Activated T-helper 1 cell treated with anti-CD3 and anti-CD28 coated beads, Interleukin-12 subunit alpha, Interleukin-12 subunit beta, Interleukin-2, Interleukin-4 antibody, amounts not matched to agents 30 ng/mL and 10 ng/mL and 1 ng/mL, durations not matched to agents 14 hours and 24 hours and 36 hours (primary cell): ENCODE measurements around the gene SLX4IP. TPM values are rescaled to one million over a fixed set of nuclear protein-coding genes. Genes with fewer than 3 reads are reported as not detected.
A peak's percentile ranks its signal among the peaks of the same experiment; 100 is the strongest.

Source experiments
- DNase-seq: peaks from one replicate; pipeline ENCODE4 v3.0.0; 2021; ENCODE audit warnings: low spot score
- H3K27ac Mint-ChIP-seq: one replicate; pipeline ENCODE4 v1.8.0; 2021; ENCODE audit warnings: mild to moderate bottlenecking, mixed read lengths
- H3K27me3 Mint-ChIP-seq: one replicate; pipeline ENCODE4 v1.8.0; 2022; ENCODE audit warnings: mild to moderate bottlenecking, moderate library complexity, mixed read lengths; ENCODE audit not compliant: insufficient read depth
- H3K36me3 Mint-ChIP-seq: one replicate; pipeline ENCODE4 v1.8.0; 2021; ENCODE audit warnings: low read depth, mixed read lengths
- H3K4me1 Mint-ChIP-seq: one replicate; pipeline ENCODE4 v1.8.0; 2021; ENCODE audit warnings: low read depth, mixed read lengths
- H3K4me3 Mint-ChIP-seq: one replicate; pipeline ENCODE4 v1.8.0; 2021; ENCODE audit warnings: mild to moderate bottlenecking, moderate library complexity, mixed read lengths
- H3K9me3 Mint-ChIP-seq: one replicate; pipeline ENCODE4 v1.8.0; 2021; ENCODE audit warnings: mixed read lengths
- intact Hi-C: fragments of 100-400 bp; cut with micrococcal nuclease; formaldehyde crosslinking; loops from one replicate; pipeline ENCODE4 v1.15.1; 2024
- total RNA-seq: library from RNA; stranded (reverse); gene quantifications from 2 replicates; pipeline ENCODE4 v1.2.3, GENCODE V29; 2022

SLX4IP gene
- total RNA-seq, 1 donor from 2014 or later: 5.0 TPM

DNA sequence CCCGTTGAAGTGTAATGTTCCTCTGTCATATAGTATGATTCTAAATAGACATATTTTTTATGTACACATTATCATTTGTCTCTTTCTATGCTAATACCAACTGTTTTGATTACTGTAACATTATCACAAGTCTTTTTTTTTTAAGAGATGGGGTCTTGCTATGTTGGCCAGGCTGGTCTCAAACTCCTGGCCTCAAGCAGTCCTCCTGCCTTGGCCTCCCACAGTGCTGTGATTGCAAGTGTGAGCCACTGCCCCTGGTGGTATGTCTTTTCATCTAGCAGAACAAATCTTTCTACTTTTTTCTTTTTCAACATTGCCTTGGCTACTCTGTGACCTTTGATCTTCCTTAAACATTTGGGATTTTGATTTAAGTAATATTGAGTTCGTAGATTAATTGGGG lies 57.7 kb downstream of the SLX4IP start:
- Mint-ChIP-seq H3K9me3 (no peaks in the 10 kb centered on the region), H3K27ac (no peak overlapping the region), H3K27me3 (peaks cover 2% of the 10 kb centered on the region), H3K4me1 (peaks cover 10% of the 10 kb centered on the region), H3K4me3 (no peak overlapping the region), H3K36me3 (peaks cover 2% of the 10 kb centered on the region)
- no peak for DNase-seq
- intact Hi-C loops: no loop called here

DNA sequence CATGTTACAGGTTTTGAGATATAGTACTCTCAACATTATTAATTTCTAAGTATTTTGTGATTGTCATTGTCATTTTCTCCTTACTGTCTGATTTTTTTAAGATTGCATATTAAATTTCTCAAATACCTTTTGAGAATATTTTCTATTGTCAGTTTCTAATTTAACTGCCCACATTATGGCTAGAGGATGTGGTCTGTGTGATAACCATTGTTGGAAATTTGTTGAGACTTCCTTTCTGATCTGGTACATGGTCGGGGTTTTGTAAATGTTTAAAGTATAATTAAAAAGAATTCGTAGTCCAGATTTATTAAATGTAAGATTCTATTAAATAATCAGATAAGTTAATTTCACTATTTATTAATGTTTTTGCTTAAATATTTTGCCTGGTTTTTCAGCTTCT lies 60.1 kb downstream of the SLX4IP start:
- intact Hi-C loops: no loop called here
- Mint-ChIP-seq H3K27me3 (peaks cover 2% of the 10 kb centered on the region), H3K27ac (no peak overlapping the region), H3K4me1 (peaks cover 17% of the 10 kb centered on the region), H3K36me3 (peaks cover 2% of the 10 kb centered on the region), H3K9me3 (no peaks in the 10 kb centered on the region), H3K4me3 (no peak overlapping the region)
- no peak for DNase-seq

DNA sequence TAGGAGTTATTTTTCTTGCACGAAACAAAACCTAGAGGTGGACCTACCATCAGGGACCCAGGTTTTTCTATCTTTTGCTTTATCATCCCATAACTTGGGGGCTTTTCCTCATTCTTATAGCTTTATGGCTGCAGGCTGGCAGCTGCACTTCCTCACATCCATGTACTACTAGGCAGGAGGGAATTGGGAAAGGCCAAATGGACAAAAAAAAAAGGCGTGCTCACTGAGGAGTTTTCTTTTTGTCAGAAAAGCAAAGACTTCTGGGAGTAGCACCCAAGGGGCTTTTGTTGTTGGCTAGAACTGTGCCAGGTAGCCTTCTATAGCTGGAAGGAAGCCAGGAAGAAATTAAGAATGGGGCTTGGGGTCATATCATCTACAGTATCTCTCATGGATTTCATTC lies 61.4 kb downstream of the SLX4IP start:
- no peak overlapping the region for H3K27ac Mint-ChIP-seq
- H3K4me1 Mint-ChIP-seq: peaks cover 25% of the 10 kb centered on the region

DNA sequence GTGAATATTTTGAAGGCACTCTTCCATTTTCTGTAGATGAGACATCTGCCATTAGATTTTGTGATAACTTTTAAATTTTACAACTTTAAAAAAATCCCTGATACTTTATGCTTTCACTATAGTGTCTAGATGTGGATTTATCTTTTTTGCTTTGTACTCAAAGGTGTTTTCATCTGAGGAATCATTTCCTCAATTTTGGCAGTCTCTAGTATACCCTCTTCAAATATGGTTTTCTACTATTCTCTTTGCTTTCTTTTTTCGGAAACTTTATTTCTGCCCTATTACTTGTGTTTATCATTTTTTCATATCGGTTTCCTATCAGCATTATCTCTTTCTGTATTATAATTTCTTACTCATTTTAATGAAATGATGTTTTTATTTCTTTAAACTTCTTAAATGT lies 62.2 kb downstream of the SLX4IP start:
- Mint-ChIP-seq H3K27me3 (no peaks in the 10 kb centered on the region), H3K36me3 (peaks cover 2% of the 10 kb centered on the region)
- no peak for DNase-seq

More for the DNA sequence above, 61.4 kb downstream of the SLX4IP start:
- Mint-ChIP-seq H3K9me3 (no peaks in the 10 kb centered on the region), H3K27me3 (peaks cover 2% of the 10 kb centered on the region), H3K4me3 (no peak overlapping the region), H3K36me3 (peaks cover 2% of the 10 kb centered on the region)
- DNase-seq: no peak
- intact Hi-C loops: no loop called here

GRCh38 chr20:10497791-10498190 lies 62.7 kb downstream of the SLX4IP start:
- Mint-ChIP-seq H3K4me1 (peaks cover 39% of the 10 kb centered on the region), H3K9me3 (no peaks in the 10 kb centered on the region), H3K36me3 (peaks cover 2% of the 10 kb centered on the region), H3K27me3 (no peaks in the 10 kb centered on the region), H3K27ac (no peak overlapping the region), H3K4me3 (no peak overlapping the region)
- intact Hi-C loops: no loop called here
- DNase-seq: no peak

More for the DNA sequence above, 62.2 kb downstream of the SLX4IP start:
- intact Hi-C loops: no loop called here
- H3K4me1 Mint-ChIP-seq: peaks cover 34% of the 10 kb centered on the region
- H3K27ac Mint-ChIP-seq: no peak overlapping the region
- H3K9me3 Mint-ChIP-seq: no peaks in the 10 kb centered on the region
- no peak overlapping the region for H3K4me3 Mint-ChIP-seq

DNA sequence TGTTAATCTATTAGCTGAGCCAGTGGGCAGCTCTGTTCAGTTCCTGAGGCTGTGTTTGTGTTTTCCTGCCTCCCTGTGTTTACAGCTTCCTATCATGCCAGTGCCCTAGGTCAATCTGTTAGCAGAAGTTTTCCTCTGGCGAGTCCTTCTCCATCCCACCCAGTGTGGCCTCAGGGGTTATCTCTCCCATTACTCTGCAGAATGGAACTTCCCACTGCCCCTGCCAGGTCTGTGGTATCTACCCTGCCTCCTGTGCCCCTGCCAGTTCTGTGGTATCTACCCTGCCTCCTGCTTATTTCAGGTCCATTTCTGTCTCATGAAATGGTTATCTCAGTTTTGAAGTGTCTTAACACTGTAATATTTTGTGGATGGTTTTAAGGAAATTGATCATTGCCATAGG lies 63.1 kb downstream of the SLX4IP start:
- H3K4me3 Mint-ChIP-seq: no peak overlapping the region
- peaks cover 2% of the 10 kb centered on the region for H3K36me3 Mint-ChIP-seq
- no peaks in the 10 kb centered on the region for H3K9me3 Mint-ChIP-seq
- no peak for DNase-seq
- no peak overlapping the region for H3K27ac Mint-ChIP-seq
- no peaks in the 10 kb centered on the region for H3K27me3 Mint-ChIP-seq
- intact Hi-C loops: no loop called here
- H3K4me1 Mint-ChIP-seq: peaks cover 43% of the 10 kb centered on the region

DNA sequence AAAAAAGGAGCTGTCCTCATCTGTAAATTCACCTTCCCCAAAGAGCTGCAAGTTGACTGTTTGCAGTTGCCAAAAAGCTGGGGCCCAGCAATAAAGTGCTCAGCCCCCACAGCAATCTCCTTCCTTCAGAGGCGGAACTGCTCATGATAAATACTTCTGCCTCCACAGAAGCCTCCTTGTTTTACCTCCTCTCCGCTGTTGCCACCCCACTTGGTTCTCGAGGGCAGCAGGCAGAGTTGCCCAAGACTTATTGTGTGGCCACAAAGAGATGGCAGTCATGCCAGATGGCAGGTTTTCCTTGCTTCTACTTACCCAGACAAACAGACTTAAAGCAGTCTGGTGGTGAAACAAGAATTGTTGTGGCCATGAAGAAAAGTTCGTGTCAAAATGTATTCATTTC lies 66.3 kb downstream of the SLX4IP start:
- H3K27ac Mint-ChIP-seq: peak overlapping the region; percentile 62
- no peaks in the 10 kb centered on the region for H3K27me3 Mint-ChIP-seq
- H3K4me3 Mint-ChIP-seq: peak overlapping the region; percentile 81
- intact Hi-C loops: loop anchor here (1.0 kb wide), 1 partner anchor 10 kb away; no protein-coding TSS in a partner anchor
- DNase-seq: peak; percentile 9
- H3K4me1 Mint-ChIP-seq: peaks cover 50% of the 10 kb centered on the region
- H3K9me3 Mint-ChIP-seq: no peaks in the 10 kb centered on the region
- H3K36me3 Mint-ChIP-seq: no peaks in the 10 kb centered on the region

- Mint-ChIP-seq H3K9me3 (no peaks in the 10 kb centered on the region), H3K27ac (peak overlapping the region; percentile 62), H3K4me1 (peaks cover 52% of the 10 kb centered on the region), H3K36me3 (no peaks in the 10 kb centered on the region), H3K27me3 (no peaks in the 10 kb centered on the region), H3K4me3 (peak overlapping the region; percentile 81)
- no peak for DNase-seq
- intact Hi-C loops: loop anchor here (2.0 kb wide), 1 partner anchor 67 kb away; the partner anchor contains the start of genes MKKS and SLX4IP
Measured at GRCh38 chr20:10502098-10502526, 67.0 kb downstream of the SLX4IP start.

DNA sequence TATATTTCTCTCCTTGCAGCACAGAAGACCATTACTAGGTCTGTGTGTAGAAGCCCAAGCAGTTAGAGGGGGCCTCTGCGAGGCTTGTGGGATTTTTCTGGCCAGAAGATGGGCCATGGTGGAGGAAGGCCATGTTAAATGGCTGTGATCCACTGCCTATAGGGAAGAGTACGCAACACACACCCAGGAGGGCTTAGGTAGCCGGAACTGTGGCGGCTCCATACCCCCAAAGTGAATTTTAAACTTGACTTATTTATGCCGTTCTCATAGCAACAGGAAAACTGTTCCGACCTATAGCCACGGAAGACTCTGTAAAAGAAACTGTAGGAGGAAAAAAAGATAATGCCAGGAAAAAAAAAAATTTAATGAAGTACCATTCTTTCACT lies 69.5 kb downstream of the SLX4IP start:
- intact Hi-C loops: no loop called here
- H3K9me3 Mint-ChIP-seq: no peaks in the 10 kb centered on the region
- DNase-seq: no peak
- no peaks in the 10 kb centered on the region for H3K36me3 Mint-ChIP-seq
- H3K27ac Mint-ChIP-seq: no peak overlapping the region
- peaks cover 44% of the 10 kb centered on the region for H3K4me1 Mint-ChIP-seq
- H3K27me3 Mint-ChIP-seq: no peaks in the 10 kb centered on the region
- no peak overlapping the region for H3K4me3 Mint-ChIP-seq

DNA sequence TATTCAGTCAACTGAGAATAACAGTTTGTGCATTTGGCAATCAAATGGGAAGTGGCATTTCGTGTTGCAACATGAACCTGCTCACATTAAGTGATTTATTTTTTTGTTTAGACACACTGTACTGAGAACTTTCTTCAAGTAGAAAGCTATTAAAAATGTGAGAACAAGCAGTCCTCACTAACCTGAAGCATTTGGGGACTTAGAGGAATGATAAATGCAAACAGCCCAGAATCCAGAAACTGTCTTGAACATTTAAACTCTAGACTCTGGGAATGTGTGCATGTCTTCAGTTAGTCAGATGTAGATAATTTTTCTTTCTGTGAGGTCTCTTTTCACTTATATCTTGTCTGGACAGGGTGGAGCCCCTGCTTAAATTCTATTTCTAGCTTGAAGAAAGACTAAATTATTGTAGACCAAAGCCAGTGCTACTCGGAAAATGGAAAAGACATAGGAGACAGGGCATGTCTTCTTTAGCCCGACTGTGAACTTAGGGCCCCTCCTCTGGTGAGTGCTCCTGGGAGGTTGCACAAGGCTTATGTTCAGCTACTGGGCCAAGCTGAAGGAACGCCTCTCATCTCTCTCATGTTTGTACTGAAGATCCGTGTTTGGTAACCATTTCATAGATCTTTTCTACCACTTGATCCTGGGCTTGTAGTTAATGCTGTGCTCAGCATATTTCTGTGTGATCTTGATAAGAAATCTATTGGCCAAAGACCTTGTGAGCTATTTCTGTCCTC lies 70.1 kb downstream of the SLX4IP start:
- no peaks in the 10 kb centered on the region for H3K9me3 Mint-ChIP-seq
- DNase-seq: no peak
- no peak overlapping the region for H3K4me3 Mint-ChIP-seq
- H3K27me3 Mint-ChIP-seq: no peaks in the 10 kb centered on the region
- no peak overlapping the region for H3K27ac Mint-ChIP-seq
- no peaks in the 10 kb centered on the region for H3K36me3 Mint-ChIP-seq
- H3K4me1 Mint-ChIP-seq: peaks cover 44% of the 10 kb centered on the region
- intact Hi-C loops: no loop called here

DNA sequence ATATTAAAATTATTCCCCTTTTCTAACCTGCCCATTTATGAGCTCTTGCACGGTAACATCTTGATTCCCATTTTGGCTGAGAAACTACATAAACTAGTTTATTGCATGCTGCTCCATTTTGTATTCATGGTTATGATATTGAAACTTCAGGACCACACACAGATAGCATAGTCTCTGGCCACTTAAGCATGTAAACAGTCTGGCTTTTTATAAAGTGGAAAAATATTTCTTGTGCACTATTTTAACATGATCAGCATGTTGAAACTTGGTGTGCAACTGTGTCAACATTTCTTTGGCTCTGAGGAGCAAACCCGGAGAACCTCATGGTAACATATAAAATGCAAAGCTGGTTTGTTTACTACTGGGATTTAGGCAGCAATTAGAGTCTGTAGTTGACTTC lies 70.7 kb downstream of the SLX4IP start:
- Mint-ChIP-seq H3K27ac (no peak overlapping the region), H3K36me3 (no peaks in the 10 kb centered on the region), H3K4me1 (peaks cover 41% of the 10 kb centered on the region), H3K4me3 (no peak overlapping the region), H3K9me3 (no peaks in the 10 kb centered on the region), H3K27me3 (no peaks in the 10 kb centered on the region)
- no peak for DNase-seq
- intact Hi-C loops: no loop called here

- Mint-ChIP-seq H3K9me3 (no peaks in the 10 kb centered on the region), H3K27ac (no peak overlapping the region), H3K36me3 (no peaks in the 10 kb centered on the region), H3K27me3 (no peaks in the 10 kb centered on the region), H3K4me3 (no peak overlapping the region), H3K4me1 (peaks cover 40% of the 10 kb centered on the region)
- intact Hi-C loops: no loop called here
- no peak for DNase-seq
Measured at GRCh38 chr20:10507052-10507451, 71.9 kb downstream of the SLX4IP start.

DNA sequence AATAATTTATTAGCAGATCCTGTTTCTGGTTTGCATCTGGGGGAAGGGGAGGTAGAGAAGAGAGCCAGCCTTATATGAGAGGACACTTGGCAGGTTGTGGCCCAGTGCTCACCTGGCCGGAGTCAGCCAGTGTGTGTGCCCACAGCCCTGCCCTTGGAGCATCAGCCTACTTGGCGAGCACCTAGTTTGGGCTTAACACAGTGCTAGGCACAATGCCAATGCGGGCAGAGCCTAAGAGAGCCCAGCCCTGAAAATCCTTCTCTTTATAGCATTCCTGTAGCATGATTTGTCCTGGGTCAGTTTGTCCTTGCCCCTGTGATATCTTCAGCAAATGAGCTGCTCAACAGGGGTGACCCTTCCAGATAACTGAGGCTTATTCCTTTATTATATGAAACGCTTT lies 73.0 kb downstream of the SLX4IP start:
- Mint-ChIP-seq H3K9me3 (no peaks in the 10 kb centered on the region), H3K4me3 (no peak overlapping the region), H3K27me3 (no peaks in the 10 kb centered on the region), H3K4me1 (peaks cover 35% of the 10 kb centered on the region), H3K36me3 (no peaks in the 10 kb centered on the region), H3K27ac (no peak overlapping the region)
- DNase-seq: no peak
- intact Hi-C loops: no loop called here
